Dermis microvascular lymphatic vessel endothelial cell (primary cell): ENCODE results near the gene TBCC. TPM values are rescaled to one million over a fixed set of nuclear protein-coding genes. Genes with fewer than 3 reads are reported as not detected.

ENCODE experiments used
- DNase-seq, 2 donors: peaks; one replicate each; pipeline versions ENCODE4 v3.0.0 to v3.0.0-alpha.2; 2010; ENCODE audit warnings: low read depth in 2 of 2
- total RNA-seq: library from RNA; depleted of rRNA; stranded (reverse); fragments of >200 nt; gene quantifications from 2 replicates; pipeline ENCODE4 v1.2.1, GENCODE V29; 2014

The TBCC gene
- total RNA-seq, 1 donor from 2014 or later = 29.1 TPM

- no peak for DNase-seq
These were observed 25.8 kb upstream of the TBCC start for GRCh38 chr6:42771741-42772100.

- DNase-seq = no peak
These were observed 23.9 kb upstream of the TBCC start for GRCh38 chr6:42769836-42770235.

GRCh38 chr6:42769051-42769450 lies 23.1 kb upstream of the TBCC start:
- no peak for DNase-seq

GRCh38 chr6:42766163-42766670 lies 20.3 kb upstream of the TBCC start:
- peak in 1 of 2 donors; percentile 48 for DNase-seq

GRCh38 chr6:42764911-42765648 lies 19.2 kb upstream of the TBCC start:
- DNase-seq = peak in 1 of 2 donors; percentile 17

GRCh38 chr6:42762950-42763349 lies 17.0 kb upstream of the TBCC start:
- DNase-seq = no peak

GRCh38 chr6:42762426-42762859 lies 16.5 kb upstream of the TBCC start:
- no peak for DNase-seq

- no peak for DNase-seq
These were observed 15.6 kb upstream of the TBCC start for GRCh38 chr6:42761287-42762067.

GRCh38 chr6:42758756-42759430 lies 13.0 kb upstream of the TBCC start:
- no peak for DNase-seq

GRCh38 chr6:42756722-42757121 lies 10.8 kb upstream of the TBCC start:
- DNase-seq = no peak

GRCh38 chr6:42754759-42755158 lies 8.9 kb upstream of the TBCC start:
- no peak for DNase-seq

GRCh38 chr6:42751055-42751454 lies 5.2 kb upstream of the TBCC start:
- DNase-seq = no peak

GRCh38 chr6:42748203-42748898 lies 2.4 kb upstream of the TBCC start:
- DNase-seq = no peak

GRCh38 chr6:42746463-42747391 lies 824 bp upstream of the TBCC start:
- DNase-seq = peak; percentile 55 to 93

GRCh38 chr6:42745083-42745639 lies 742 bp downstream of the TBCC start:
- peak in 1 of 2 donors; percentile 35 for DNase-seq

GRCh38 chr6:42744351-42744893 lies 1.5 kb downstream of the TBCC start:
- no peak for DNase-seq

GRCh38 chr6:42742116-42742894 lies 3.6 kb downstream of the TBCC start:
- DNase-seq = peak; percentile 47 to 88

- no peak for DNase-seq
These were observed 5.2 kb downstream of the TBCC start for GRCh38 chr6:42740725-42741124.

- no peak for DNase-seq
These were observed 9.9 kb downstream of the TBCC start for GRCh38 chr6:42735976-42736375.
